MCF 10A (cell line): ENCODE measurements around the gene SMAD3. TPM values are rescaled to one million over a fixed set of nuclear protein-coding genes. Genes with fewer than 3 reads are reported as not detected.

ENCODE experiments used
- BruUV-seq: library from RNA; stranded (reverse); fragments of 400-500 nt; replicated peaks from 2 replicates; lab custom pipeline; 2021; lab: Mats Ljungman, UMichigan
- CTCF ChIA-PET: fragments of 300-600 bp; sonication (Branson Sonifier 250); formaldehyde crosslinking; extraction: SDS; loops from one replicate; lab custom pipeline; 2021; ENCODE audit warnings: antibody characterized with exemption, inconsistent platforms; lab: Yijun Ruan, JAX
- POLR2A ChIA-PET: fragments of 300-600, 350-650 bp; sonication (Branson Sonifier 250); formaldehyde crosslinking; extraction: SDS; loops from one replicate; lab custom pipeline; 2020; ENCODE audit warnings: antibody characterized with exemption, inconsistent platforms; lab: Yijun Ruan, JAX
- DNase-seq: peaks from one replicate; pipeline ENCODE4 v3.0.0-alpha.2; 2018; ENCODE audit not compliant: unreplicated experiment
- H3K27ac Mint-ChIP-seq: one replicate; pipeline ENCODE4 v1.8.0; 2022; ENCODE audit warnings: mild to moderate bottlenecking, low read depth, mixed read lengths; ENCODE audit not compliant: unreplicated experiment
- H3K27me3 Mint-ChIP-seq: one replicate; pipeline ENCODE4 v1.8.0; 2022; ENCODE audit warnings: mixed read lengths; ENCODE audit not compliant: insufficient read depth, unreplicated experiment
- H3K36me3 Mint-ChIP-seq: one replicate; pipeline ENCODE4 v1.8.0; 2022; ENCODE audit warnings: mild to moderate bottlenecking, moderate library complexity, mixed read lengths; ENCODE audit not compliant: insufficient read depth, unreplicated experiment
- H3K4me1 Mint-ChIP-seq: one replicate; pipeline ENCODE4 v1.8.0; 2022; ENCODE audit warnings: mixed read lengths; ENCODE audit not compliant: insufficient read depth, unreplicated experiment
- H3K4me3 Mint-ChIP-seq: one replicate; pipeline ENCODE4 v1.8.0; 2022; ENCODE audit warnings: mild to moderate bottlenecking, moderate library complexity, mixed read lengths; ENCODE audit not compliant: unreplicated experiment
- H3K9me3 Mint-ChIP-seq: one replicate; pipeline ENCODE4 v1.8.0; 2022; ENCODE audit warnings: mixed read lengths; ENCODE audit not compliant: unreplicated experiment
- intact Hi-C: fragments of 100-400 bp; cut with micrococcal nuclease; formaldehyde crosslinking; loops from 2 replicates; pipeline ENCODE4 v1.14.1; 2022
- total RNA-seq: library from RNA; stranded (reverse); gene quantifications from 2 replicates; pipeline ENCODE4 v1.2.3, GENCODE V29; 2022
- TF ChIP-seq, protein P1 (sequence below): fragments of 200-600 bp; IDR thresholded peaks from one replicate; pipeline ENCODE4 v1.8.0; 2022; ENCODE audit warnings: antibody characterized with exemption, mild to moderate bottlenecking; ENCODE audit not compliant: unreplicated experiment

SMAD3 gene
- total RNA-seq, 1 experiment from 2014 or later, result 19.9 TPM

- POLR2A ChIA-PET, result interaction anchor here (1.3 to 1.8 kb wide), 3 partner anchors 9 to 32 kb away, joined by 3 read pairs; no protein-coding TSS in a partner anchor
- Mint-ChIP-seq H3K27ac (no peak overlapping the region), H3K9me3 (no peaks in the 10 kb centered on the region), H3K4me3 (no peak overlapping the region), H3K36me3 (peaks cover 68% of the 10 kb centered on the region), H3K27me3 (no peaks in the 10 kb centered on the region), H3K4me1 (no peaks in the 10 kb centered on the region)
- TF ChIP-seq, protein P1, sequence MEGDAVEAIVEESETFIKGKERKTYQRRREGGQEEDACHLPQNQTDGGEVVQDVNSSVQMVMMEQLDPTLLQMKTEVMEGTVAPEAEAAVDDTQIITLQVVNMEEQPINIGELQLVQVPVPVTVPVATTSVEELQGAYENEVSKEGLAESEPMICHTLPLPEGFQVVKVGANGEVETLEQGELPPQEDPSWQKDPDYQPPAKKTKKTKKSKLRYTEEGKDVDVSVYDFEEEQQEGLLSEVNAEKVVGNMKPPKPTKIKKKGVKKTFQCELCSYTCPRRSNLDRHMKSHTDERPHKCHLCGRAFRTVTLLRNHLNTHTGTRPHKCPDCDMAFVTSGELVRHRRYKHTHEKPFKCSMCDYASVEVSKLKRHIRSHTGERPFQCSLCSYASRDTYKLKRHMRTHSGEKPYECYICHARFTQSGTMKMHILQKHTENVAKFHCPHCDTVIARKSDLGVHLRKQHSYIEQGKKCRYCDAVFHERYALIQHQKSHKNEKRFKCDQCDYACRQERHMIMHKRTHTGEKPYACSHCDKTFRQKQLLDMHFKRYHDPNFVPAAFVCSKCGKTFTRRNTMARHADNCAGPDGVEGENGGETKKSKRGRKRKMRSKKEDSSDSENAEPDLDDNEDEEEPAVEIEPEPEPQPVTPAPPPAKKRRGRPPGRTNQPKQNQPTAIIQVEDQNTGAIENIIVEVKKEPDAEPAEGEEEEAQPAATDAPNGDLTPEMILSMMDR, result no peak
- BruUV-seq, result no TSS peak
- no peak for DNase-seq
- intact Hi-C loops, result loop anchor here (5.0 kb wide), 1 partner anchor 123 kb away; the partner anchor contains the start of gene SMAD3
- CTCF ChIA-PET, result no interaction called here
These were observed 124.9 kb downstream of the SMAD3 start for GRCh38 chr15:67190326-67190725.

GRCh38 chr15:67190813-67191212 is 125.4 kb downstream of the SMAD3 start:
- Mint-ChIP-seq H3K4me1 (no peaks in the 10 kb centered on the region), H3K27me3 (no peaks in the 10 kb centered on the region), H3K4me3 (no peak overlapping the region), H3K36me3 (peaks cover 65% of the 10 kb centered on the region), H3K27ac (no peak overlapping the region), H3K9me3 (no peaks in the 10 kb centered on the region)
- intact Hi-C loops, result loop anchor here (5.0 kb wide), 1 partner anchor 124 kb away; the partner anchor contains the start of gene SMAD3
- TF ChIP-seq, protein P1, result no peak
- ChIA-PET POLR2A (interaction anchor here (1.3 to 1.8 kb wide), 3 partner anchors 10 to 32 kb away, joined by 3 read pairs; no protein-coding TSS in a partner anchor), CTCF (no interaction called here)
- BruUV-seq, result no TSS peak
- DNase-seq, result no peak

- ChIA-PET CTCF (no interaction called here), POLR2A (interaction anchor here (0.6 to 1.8 kb wide), 4 partner anchors 8 to 19 kb away, joined by 3 to 4 read pairs (median 4); no protein-coding TSS in a partner anchor)
- TF ChIP-seq, protein P1, result no peak
- H3K4me1 Mint-ChIP-seq, result no peaks in the 10 kb centered on the region
- intact Hi-C loops, result loop anchor here (5.0 kb wide), 1 partner anchor 125 kb away; the partner anchor contains the start of gene SMAD3
- H3K27ac Mint-ChIP-seq, result peak overlapping the region; percentile 20
- H3K4me3 Mint-ChIP-seq, result no peak overlapping the region
- H3K9me3 Mint-ChIP-seq, result no peaks in the 10 kb centered on the region
- no TSS peak for BruUV-seq
- H3K36me3 Mint-ChIP-seq, result peaks cover 55% of the 10 kb centered on the region
- no peak for DNase-seq
- no peaks in the 10 kb centered on the region for H3K27me3 Mint-ChIP-seq
These were observed 126.9 kb downstream of the SMAD3 start for GRCh38 chr15:67192185-67192820.

GRCh38 chr15:67193223-67193990 is 128.0 kb downstream of the SMAD3 start:
- no peak for DNase-seq
- TF ChIP-seq, protein P1, result no peak
- no peaks in the 10 kb centered on the region for H3K4me1 Mint-ChIP-seq
- H3K27ac Mint-ChIP-seq, result no peak overlapping the region
- no TSS peak for BruUV-seq
- no peaks in the 10 kb centered on the region for H3K27me3 Mint-ChIP-seq
- H3K36me3 Mint-ChIP-seq, result peaks cover 57% of the 10 kb centered on the region
- no peaks in the 10 kb centered on the region for H3K9me3 Mint-ChIP-seq
- ChIA-PET POLR2A (interaction anchor here (1.0 to 1.4 kb wide), 5 partner anchors 9 to 144 kb away, joined by 3 to 4 read pairs (median 3); no protein-coding TSS in a partner anchor), CTCF (interaction anchor here (0.6 kb wide), 2 partner anchors 9 to 185 kb away, joined by 3 to 4 read pairs; no protein-coding TSS in a partner anchor)
- no peak overlapping the region for H3K4me3 Mint-ChIP-seq
- intact Hi-C loops, result loop anchor here (5.0 kb wide), 1 partner anchor 126 kb away; the partner anchor contains the start of gene SMAD3
